SKM-1 treated with dmso at 0.1 percent for 144 hours (cell line): Measurements from ENCODE around the gene MED4.

Experiments
- DNase-seq: peaks from one replicate; lab custom pipeline; 2025; ENCODE audit not compliant: unreplicated experiment; lab: John Stamatoyannopoulos, UW

The MED4 gene, protein sequence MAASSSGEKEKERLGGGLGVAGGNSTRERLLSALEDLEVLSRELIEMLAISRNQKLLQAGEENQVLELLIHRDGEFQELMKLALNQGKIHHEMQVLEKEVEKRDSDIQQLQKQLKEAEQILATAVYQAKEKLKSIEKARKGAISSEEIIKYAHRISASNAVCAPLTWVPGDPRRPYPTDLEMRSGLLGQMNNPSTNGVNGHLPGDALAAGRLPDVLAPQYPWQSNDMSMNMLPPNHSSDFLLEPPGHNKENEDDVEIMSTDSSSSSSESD

GRCh38 chr13:48094781-48095502 is at the start of gene MED4:
Gene MED4 (minus strand): TSS chr13:48095104. CDS start chr13:48095078, 26 bp downstream.
- peak; percentile 92 for DNase-seq

DNA sequence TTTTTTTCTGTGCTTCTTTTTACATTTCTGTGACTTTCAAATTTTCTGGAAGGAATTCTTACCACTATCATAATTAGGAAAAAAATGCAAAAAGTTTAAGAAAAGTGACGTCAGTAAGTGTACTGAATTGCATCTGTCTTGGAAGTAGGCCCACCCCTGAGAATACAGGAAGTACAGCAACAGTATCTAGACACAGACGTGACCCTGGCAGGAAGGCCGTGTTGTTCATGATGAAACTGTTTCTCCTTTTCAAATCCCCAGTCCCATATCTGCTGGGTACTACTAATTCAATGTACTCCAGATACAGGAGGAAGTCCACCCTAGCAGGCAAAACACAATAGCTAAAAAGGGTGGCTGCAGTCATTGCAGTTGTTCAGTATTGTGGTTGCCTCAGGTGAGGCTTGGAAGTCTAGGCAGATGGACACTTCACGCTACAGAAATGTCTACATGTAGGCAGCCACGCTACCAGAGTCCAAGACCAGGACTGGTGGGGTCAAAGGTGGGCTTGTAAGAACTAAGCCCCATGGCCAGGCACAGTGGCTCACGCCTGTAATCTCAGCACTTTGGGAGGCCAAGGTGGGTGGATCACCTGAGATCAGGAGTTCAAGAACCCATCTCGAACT is 49.6 kb upstream of the MED4 start:
- DNase-seq: peak; percentile 95

DNA sequence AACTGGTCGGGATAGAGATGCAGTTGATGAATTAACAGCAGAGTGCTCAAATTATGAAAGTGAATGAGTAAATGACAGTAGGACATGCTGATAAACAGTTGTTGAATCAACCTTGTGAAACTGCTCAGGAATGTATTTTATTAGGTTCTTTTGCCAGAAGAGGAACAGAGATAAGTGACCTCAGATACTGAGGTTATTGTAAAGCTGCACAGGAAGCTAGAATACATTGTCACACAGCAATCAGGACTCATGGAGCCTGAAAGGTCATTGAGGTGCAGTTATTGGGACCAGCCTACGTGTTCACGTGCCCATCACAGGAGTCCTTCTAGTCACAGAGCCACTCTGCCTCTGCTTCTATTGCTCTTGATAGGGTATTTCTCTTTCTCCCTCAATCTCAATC is 47.5 kb upstream of the MED4 start:
- peak; percentile 29 for DNase-seq

DNA sequence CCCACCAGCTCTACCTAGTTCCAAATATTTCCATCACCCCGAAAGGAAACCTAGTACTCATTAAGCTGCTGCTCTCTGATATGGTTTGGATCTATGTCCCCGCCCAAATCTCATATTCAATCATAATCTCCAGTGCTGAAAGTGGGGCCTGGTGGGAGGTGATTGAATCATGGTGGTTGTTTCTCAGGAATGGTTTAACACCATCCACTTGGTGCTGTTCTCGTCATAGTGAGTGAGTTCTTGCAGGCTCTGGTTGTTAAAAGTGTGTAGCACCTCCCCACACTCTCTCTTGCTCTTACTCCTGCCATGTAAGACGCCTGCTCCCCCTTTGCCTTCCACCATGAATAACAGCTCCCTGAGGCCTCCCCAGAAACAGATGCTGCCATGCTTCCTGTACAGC is 43.4 kb upstream of the MED4 start:
- DNase-seq: no peak

DNA sequence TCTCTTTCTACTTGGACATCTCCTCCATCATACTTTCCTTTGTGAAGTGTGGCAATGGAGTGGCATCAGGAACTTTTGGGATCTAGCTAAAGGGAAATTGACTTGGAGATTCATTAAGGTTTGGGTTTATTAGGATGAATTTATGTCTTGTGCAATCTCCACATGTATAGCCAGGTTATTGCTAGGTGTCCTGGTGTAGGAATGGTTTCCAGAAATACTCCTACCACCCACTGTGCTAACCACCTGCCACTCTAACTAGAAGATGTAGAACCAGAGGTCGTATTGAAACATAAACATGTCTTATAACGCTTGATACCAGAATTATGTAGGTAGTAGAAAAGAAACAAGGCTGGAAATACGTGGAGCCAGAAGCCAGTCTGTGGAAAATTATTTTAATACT is 38.1 kb upstream of the MED4 start:
- DNase-seq: no peak

DNA sequence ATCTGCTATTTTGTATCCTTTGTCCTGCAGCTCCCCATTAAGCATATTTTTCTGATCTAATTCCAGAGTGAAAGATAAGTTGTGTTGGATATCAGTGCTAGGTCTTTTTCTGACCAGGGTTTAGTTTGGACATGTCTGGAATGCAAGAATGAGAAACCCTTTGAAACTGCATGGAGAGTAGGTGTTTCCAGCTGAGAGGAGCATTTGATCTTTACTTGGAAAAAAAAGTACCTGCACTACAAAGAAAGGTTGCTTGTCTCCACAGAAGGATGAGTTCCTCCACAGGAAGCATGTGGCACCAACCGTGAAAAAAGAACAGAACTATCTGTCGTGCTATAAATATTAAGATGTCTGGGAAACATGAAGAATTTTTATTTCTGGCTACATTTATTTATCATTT is 36.6 kb upstream of the MED4 start:
- no peak for DNase-seq

GRCh38 chr13:48126944-48127830 is 32.3 kb upstream of the MED4 start:
- peak; percentile 67 for DNase-seq

DNA sequence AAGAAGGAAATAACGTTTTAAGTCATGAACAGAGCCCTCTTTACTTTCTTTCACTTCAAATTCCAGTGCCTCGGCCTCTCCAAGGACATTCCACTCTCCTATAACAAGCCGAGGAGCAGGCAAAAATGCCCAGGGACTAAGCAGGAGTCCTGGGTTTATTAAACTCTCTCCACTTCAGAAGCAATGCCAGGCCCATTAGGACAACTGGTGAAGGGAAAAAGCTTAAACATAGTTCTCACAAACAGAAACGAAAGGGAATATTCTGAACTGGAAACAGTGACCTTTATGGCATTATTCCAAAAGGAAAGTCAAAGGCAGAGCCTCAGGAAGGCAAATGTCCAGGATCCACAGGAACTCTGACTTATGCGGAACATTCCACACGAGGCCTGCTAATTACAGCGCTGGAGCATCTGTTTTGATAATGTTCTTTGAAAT is 30.9 kb upstream of the MED4 start:
- no peak for DNase-seq

DNA sequence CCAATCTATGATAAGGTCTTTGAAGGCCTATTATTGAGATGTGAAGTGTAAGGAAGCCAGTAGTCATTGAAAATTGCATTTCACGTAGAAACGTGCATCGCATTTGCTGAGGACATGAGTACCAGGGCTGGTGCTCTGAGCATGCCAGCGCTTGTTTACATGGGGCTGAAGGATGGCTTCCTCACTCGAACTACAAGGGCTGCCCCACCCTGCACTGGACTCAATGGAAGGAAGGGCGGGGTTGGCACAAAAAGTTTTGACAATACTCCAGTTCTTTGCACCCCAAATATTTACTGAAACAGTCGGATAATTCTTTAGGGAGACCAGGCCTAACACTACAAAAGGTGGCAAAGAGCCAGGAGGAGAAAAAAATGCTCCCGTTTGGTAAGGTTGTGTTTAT is 28.9 kb upstream of the MED4 start:
- DNase-seq: no peak

DNA sequence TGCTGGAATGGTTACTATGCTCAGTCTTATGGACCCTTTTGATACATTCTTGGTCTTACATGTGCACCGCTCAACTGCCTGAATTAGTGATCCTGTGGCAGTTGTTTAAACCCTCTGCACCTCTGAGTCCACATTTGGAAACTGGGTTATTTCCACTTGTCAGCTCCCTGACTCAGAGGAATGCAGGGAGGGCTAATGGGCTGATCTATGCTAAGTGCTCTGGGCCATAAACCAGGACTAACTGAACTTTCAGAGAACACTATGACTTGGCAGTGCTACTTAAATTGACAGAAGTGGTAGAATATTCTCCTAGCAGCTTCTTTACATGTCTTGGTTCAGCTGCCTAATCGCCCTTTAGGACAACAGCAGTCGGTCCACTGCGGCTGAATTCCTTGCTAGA is 26.8 kb upstream of the MED4 start:
- DNase-seq: no peak

- DNase-seq: no peak
These were observed 25.3 kb upstream of the MED4 start for GRCh38 chr13:48120241-48120640.

GRCh38 chr13:48118030-48118429 is 23.1 kb upstream of the MED4 start:
- DNase-seq: no peak

DNA sequence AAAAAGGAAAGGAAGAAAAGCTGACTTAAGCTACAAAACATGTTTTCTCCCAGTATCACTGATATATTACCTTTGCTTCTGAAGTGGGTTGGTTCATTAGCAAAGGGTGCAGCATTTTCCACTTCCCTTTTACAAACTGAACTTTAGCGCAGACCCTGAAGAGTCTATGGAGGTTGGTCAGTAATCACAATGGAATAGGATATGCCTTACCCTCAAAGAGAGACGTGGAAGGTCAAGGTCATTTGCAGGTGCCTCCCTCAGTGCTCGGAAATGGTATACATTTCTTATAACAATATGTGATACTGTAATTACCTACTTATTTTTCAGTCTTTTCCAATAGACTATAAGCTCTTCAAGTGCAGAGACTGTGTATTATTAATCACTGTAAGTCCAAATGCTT is 21.9 kb upstream of the MED4 start:
- no peak for DNase-seq

DNA sequence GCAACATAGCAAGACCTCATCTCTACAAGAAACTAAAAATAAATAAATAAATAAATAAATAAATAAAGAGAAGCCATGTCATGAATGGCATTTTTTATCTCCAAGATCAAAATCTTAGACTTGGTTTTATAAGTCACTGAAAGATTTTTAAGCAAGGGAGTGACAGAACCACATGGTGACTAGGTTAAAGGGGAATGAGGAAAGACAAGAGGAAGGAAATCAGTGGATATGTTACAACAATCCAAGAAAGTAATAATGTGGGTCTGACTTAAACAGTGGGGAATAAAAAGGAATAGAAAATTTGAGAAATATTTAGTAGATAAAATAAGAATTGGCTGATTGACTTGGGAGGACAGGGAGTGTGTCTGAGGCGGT is 18.8 kb upstream of the MED4 start:
- DNase-seq: no peak

- DNase-seq: no peak
These were observed 18.2 kb upstream of the MED4 start for GRCh38 chr13:48112896-48113755.

DNA sequence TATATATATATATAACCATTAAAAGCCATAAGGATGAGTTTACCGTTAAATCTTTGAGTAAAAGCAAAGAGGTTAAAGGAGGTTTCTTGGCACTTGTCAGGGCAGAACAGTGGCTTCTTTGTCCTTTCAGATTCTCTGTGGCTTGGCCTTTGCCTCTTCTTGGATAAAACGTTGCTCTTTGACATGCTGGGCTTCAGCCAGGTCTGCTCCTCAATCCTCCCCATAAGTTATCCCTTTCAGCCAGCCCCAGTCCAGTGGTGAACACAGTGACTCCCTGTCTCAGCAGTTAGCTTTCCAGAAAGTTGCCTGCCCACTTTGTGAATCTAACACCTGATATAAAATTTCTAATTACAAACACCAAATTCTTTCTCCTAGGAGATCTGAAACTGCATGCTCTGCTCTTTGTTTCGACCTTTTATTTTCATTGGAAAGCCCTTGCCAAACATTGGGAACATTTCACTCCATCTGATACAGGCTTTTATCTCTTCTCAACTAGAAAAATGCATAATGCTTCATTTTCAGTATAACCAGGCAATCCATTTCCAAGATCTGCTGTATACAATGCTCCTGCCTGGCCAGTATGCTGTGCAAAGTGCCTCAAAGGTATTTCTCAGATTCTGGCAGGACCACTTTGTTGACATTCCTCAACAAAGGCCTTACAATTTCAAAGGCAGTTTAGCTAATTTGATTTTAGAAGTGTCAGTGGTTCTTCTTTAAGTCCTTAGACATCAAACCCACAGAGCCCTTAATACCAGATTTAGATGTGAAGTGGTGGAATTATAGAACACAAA is 16.2 kb upstream of the MED4 start:
- no peak for DNase-seq

- no peak for DNase-seq
These were observed 15.4 kb upstream of the MED4 start for GRCh38 chr13:48110132-48110868.

- DNase-seq: no peak
These were observed 13.2 kb upstream of the MED4 start for GRCh38 chr13:48108106-48108505.

- DNase-seq: no peak
These were observed 2.9 kb upstream of the MED4 start for GRCh38 chr13:48097793-48098192.
